Effector CD8-positive, alpha-beta T cell (primary cell): Measurements from ENCODE around the gene RPL15.

Source experiments
- DNase-seq: peaks from one replicate; lab custom pipeline; 2025; lab: John Stamatoyannopoulos, UW

RPL15 gene

DNA sequence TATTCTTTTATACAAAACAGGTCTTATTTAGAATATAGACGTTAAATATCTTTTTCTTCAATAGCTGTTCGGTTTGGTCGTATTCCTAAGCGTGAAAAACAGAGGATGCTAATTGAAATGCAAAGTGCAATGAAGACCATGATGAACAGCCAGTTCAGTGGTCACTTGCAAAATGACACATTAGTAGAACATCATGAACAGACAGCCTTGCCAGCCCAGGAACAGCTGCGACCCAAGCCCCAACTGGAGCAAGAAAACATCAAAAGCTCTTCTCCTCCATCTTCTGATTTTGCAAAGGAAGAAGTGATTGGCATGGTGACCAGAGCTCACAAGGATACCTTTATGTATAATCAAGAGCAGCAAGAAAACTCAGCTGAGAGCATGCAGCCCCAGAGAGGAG lies 45.0 kb downstream of the RPL15 start:
- no peak for DNase-seq

DNA sequence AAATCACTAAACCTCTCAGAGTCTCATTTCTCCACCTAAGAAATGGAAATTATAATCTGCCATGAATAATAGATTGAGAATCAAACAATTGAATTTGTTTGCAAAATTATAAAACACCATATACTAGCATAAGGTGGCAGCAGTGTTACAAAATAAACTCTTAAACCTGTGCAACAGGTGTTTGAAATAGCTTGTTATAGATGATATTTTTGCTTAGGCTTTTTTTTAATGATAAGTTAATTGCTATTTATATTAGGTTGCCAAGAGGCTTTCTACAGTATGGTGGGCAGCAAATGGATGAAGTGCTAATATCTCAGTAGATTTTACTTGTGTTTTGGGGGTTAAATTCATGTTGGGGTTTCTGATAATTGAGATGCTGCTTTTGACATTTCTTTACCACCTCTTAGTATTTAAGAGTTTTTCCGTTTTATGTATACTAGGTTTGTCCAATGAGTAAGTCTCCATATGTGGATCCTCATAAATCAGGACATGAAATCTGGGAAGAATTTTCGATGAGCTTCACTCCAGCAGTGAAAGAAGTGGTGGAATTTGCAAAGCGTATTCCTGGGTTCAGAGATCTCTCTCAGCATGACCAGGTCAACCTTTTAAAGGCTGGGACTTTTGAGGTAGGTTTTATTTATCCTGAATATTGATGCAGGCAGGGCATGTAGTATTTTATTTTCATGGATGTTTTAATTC lies 47.8 kb downstream of the RPL15 start:
- no peak for DNase-seq

DNA sequence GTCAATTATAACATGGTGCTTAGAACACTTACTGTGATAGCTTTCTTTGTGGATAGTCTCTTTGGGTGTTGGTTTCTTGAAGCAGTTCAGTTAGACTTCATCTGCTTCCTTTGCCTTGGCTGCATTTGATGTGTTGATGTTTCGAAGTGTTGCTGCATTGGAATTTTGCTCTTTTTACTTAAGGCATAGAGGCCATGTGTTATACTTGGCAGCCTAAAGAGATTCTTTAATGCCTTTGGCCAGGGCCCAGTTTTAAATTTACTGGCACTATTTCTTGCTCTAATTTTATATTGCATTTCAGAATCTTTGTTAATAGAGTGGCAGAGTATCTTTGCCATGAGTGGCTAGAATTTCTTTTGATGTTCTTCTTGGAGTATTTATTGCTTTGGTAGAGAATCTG lies 49.4 kb downstream of the RPL15 start:
- DNase-seq = no peak

DNA sequence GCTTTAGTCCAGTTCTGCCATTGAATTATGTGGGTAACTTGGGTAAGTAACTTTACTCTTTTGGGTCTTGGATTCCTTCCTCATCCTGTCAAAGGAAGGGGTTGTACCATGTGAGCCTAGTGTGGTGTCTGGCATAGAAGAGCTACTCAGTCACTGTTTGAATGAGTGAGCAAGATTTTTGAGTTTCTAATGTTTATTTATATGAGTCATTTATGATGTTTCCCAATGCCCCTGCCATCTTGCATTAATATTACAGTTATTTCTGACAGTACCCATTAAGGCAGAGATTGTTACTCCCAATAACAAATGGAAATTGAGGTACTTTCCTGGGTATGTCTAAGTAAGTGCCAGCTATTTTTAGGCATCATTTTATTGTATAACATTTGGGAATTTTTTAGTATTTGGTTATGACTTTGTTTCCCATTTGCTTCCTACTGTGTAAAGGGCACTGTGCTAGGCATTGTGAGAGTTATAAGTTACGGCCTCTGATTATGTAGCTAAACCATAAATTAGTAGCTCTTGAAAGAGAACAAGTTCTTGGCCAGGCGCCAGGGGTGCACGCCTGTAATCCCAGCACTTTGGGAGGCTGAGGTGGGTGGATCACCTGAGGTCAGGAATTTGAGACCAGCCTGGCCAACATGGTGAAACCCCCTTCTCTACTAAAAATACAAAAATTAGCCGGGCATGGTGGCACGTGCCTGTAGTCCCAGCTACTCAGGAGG lies 51.7 kb downstream of the RPL15 start:
- DNase-seq = no peak

DNA sequence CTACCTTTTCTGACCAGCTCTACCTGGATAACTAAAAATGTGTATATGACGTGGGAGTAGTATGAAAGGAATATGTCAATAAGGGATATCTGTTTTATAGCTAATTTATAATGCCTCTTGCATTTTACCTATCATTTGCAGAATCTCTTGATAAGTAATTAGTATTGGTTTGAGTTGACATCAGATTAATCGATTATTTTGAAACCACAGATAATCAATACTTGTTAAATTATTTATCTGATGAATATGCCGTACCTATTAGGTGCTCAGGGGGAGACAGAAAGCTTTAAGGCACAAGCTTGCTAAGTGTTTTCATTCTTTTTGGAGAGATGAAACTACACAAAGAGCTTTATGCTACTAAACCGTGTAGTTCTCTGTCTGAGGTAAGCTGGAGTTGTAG lies 52.5 kb downstream of the RPL15 start:
- no peak for DNase-seq
